ENCODE results near the gene HSPA2.
"Not testable (repeated sequence)": the region's sequence is repeated elsewhere in the genome, so short reads cannot be mapped to it uniquely, and the experiment has no call there.

The HSPA2 gene

GRCh38 chr14:64531567-64531966, 9.0 kb upstream of the HSPA2 start:
- Mint-ChIP-seq H3K9me3 (no peaks in the 10 kb centered on the region), H3K4me3 (no peak overlapping the region), H3K36me3 (ENCODE audit: low read depth) (peaks cover 10% of the 10 kb centered on the region), H3K27ac (no peak overlapping the region), H3K27me3 (ENCODE audit: low read depth) (no peaks in the 10 kb centered on the region), H3K4me1 (ENCODE audit: low read depth) (peaks cover 1% of the 10 kb centered on the region)
- DNase-seq (ENCODE audit: low spot score), result no peak

- no peak for DNase-seq (ENCODE audit: low spot score)
- no peak overlapping the region for H3K4me3 Mint-ChIP-seq
Measured at GRCh38 chr14:64536488-64537245, 3.9 kb upstream of the HSPA2 start.

GRCh38 chr14:64541261-64541971, 875 bp downstream of the HSPA2 start:
- Mint-ChIP-seq H3K4me1 (ENCODE audit: low read depth) (peaks cover 24% of the 10 kb centered on the region), H3K9me3 (peaks cover 4% of the 10 kb centered on the region), H3K27me3 (ENCODE audit: low read depth) (peaks cover 58% of the 10 kb centered on the region), H3K27ac (no peak overlapping the region), H3K4me3 (peak overlapping the region; percentile 94), H3K36me3 (ENCODE audit: low read depth) (peaks cover 11% of the 10 kb centered on the region)
- peak; percentile 19 for DNase-seq (ENCODE audit: low spot score)

More at GRCh38 chr14:64536488-64537245, 3.9 kb upstream of the HSPA2 start:
- peaks cover 20% of the 10 kb centered on the region for H3K27me3 Mint-ChIP-seq (ENCODE audit: low read depth)
- peaks cover 4% of the 10 kb centered on the region for H3K9me3 Mint-ChIP-seq
- peaks cover 8% of the 10 kb centered on the region for H3K36me3 Mint-ChIP-seq (ENCODE audit: low read depth)
- H3K27ac Mint-ChIP-seq, result no peak overlapping the region
- peaks cover 14% of the 10 kb centered on the region for H3K4me1 Mint-ChIP-seq (ENCODE audit: low read depth)

GRCh38 chr14:64541972-64542835, 1.7 kb downstream of the HSPA2 start:
- Mint-ChIP-seq H3K9me3 (peaks cover 4% of the 10 kb centered on the region), H3K27me3 (ENCODE audit: low read depth) (peaks cover 58% of the 10 kb centered on the region), H3K4me1 (ENCODE audit: low read depth) (peaks cover 22% of the 10 kb centered on the region), H3K4me3 (peak overlapping the region; percentile 94), H3K27ac (no peak overlapping the region), H3K36me3 (ENCODE audit: low read depth) (peaks cover 11% of the 10 kb centered on the region)
- peak; percentile 11 for DNase-seq (ENCODE audit: low spot score)

- peaks cover 22% of the 10 kb centered on the region for H3K4me1 Mint-ChIP-seq (ENCODE audit: low read depth)
- no peak overlapping the region for H3K27ac Mint-ChIP-seq
- H3K36me3 Mint-ChIP-seq (ENCODE audit: low read depth), result peaks cover 11% of the 10 kb centered on the region
- no peak for DNase-seq (ENCODE audit: low spot score)
- H3K4me3 Mint-ChIP-seq, result peak overlapping the region; percentile 94
- H3K27me3 Mint-ChIP-seq (ENCODE audit: low read depth), result peaks cover 58% of the 10 kb centered on the region
- peaks cover 4% of the 10 kb centered on the region for H3K9me3 Mint-ChIP-seq
Measured at GRCh38 chr14:64542836-64543201, 2.3 kb downstream of the HSPA2 start.

GRCh38 chr14:64544607-64545312, 4.2 kb downstream of the HSPA2 start:
- no peak for DNase-seq (ENCODE audit: low spot score)
- Mint-ChIP-seq H3K4me3 (no peak overlapping the region), H3K27me3 (ENCODE audit: low read depth) (peaks cover 63% of the 10 kb centered on the region), H3K27ac (no peak overlapping the region), H3K36me3 (ENCODE audit: low read depth) (peaks cover 11% of the 10 kb centered on the region), H3K9me3 (peaks cover 4% of the 10 kb centered on the region), H3K4me1 (ENCODE audit: low read depth) (peaks cover 24% of the 10 kb centered on the region)

GRCh38 chr14:64549016-64549415, 8.5 kb downstream of the HSPA2 start:
- no peak for DNase-seq (ENCODE audit: low spot score)
- Mint-ChIP-seq H3K36me3 (ENCODE audit: low read depth) (no peaks in the 10 kb centered on the region), H3K27me3 (ENCODE audit: low read depth) (peaks cover 49% of the 10 kb centered on the region), H3K27ac (no peak overlapping the region), H3K4me1 (ENCODE audit: low read depth) (peaks cover 16% of the 10 kb centered on the region), H3K4me3 (peak overlapping the region; percentile 46), H3K9me3 (no peaks in the 10 kb centered on the region)

GRCh38 chr14:64549791-64550620, 9.5 kb downstream of the HSPA2 start, which contains the start of gene PPP1R36:
Gene PPP1R36, plus strand, starts transcription at chr14:64549961. Its CDS starts 37 bp downstream, at chr14:64549998.
- no peaks in the 10 kb centered on the region for H3K36me3 Mint-ChIP-seq (ENCODE audit: low read depth)
- H3K4me3 Mint-ChIP-seq, result peak within 1 kb of the TSS; percentile 77
- DNase-seq (ENCODE audit: low spot score), result peak; percentile 39
- peaks cover 46% of the 10 kb centered on the region for H3K27me3 Mint-ChIP-seq (ENCODE audit: low read depth)
- H3K4me1 Mint-ChIP-seq (ENCODE audit: low read depth), result peaks cover 14% of the 10 kb centered on the region
- no peak within 1 kb of the TSS for H3K27ac Mint-ChIP-seq
- H3K9me3 Mint-ChIP-seq, result no peaks in the 10 kb centered on the region

- Mint-ChIP-seq H3K4me1 (ENCODE audit: low read depth) (peaks cover 14% of the 10 kb centered on the region), H3K27ac (no peak overlapping the region), H3K36me3 (ENCODE audit: low read depth) (no peaks in the 10 kb centered on the region), H3K9me3 (no peaks in the 10 kb centered on the region), H3K27me3 (ENCODE audit: low read depth) (peaks cover 45% of the 10 kb centered on the region), H3K4me3 (peak overlapping the region; percentile 77)
- no peak for DNase-seq (ENCODE audit: low spot score)
Measured at GRCh38 chr14:64550621-64551333, 10.2 kb downstream of the HSPA2 start.

GRCh38 chr14:64554556-64554955, 14.0 kb downstream of the HSPA2 start:
- H3K27ac Mint-ChIP-seq, result no peak overlapping the region
- no peaks in the 10 kb centered on the region for H3K36me3 Mint-ChIP-seq (ENCODE audit: low read depth)
- no peak for DNase-seq (ENCODE audit: low spot score)
- peaks cover 39% of the 10 kb centered on the region for H3K27me3 Mint-ChIP-seq (ENCODE audit: low read depth)
- no peak overlapping the region for H3K4me3 Mint-ChIP-seq
- H3K4me1 Mint-ChIP-seq (ENCODE audit: low read depth), result peaks cover 9% of the 10 kb centered on the region
- no peaks in the 10 kb centered on the region for H3K9me3 Mint-ChIP-seq

GRCh38 chr14:64556526-64556925, 16.0 kb downstream of the HSPA2 start:
- no peak for DNase-seq (ENCODE audit: low spot score)
- Mint-ChIP-seq H3K9me3 (no peaks in the 10 kb centered on the region), H3K4me3 (no peak overlapping the region), H3K27ac (no peak overlapping the region), H3K4me1 (ENCODE audit: low read depth) (peaks cover 5% of the 10 kb centered on the region), H3K36me3 (ENCODE audit: low read depth) (no peaks in the 10 kb centered on the region), H3K27me3 (ENCODE audit: low read depth) (peaks cover 24% of the 10 kb centered on the region)

GRCh38 chr14:64558216-64558615, 17.7 kb downstream of the HSPA2 start:
- not testable (repeated sequence) for H3K27ac Mint-ChIP-seq; H3K4me1 Mint-ChIP-seq (ENCODE audit: low read depth); DNase-seq (ENCODE audit: low spot score); H3K9me3 Mint-ChIP-seq; H3K36me3 Mint-ChIP-seq (ENCODE audit: low read depth); H3K4me3 Mint-ChIP-seq
- H3K27me3 Mint-ChIP-seq (ENCODE audit: low read depth), result peaks cover 16% of the 10 kb centered on the region
